Measurements from ENCODE around the gene UPB1.

- no peak for TF ChIP-seq HMGXB4 (CRISPR knock-in tag; IDR thresholded peaks at IDR 0.05)
- no peak for TF ChIP-seq KAT7 (CRISPR knock-in tag; IDR thresholded peaks at IDR 0.05; ENCODE audit: borderline replicate concordance)
- TF ChIP-seq MAX (CRISPR knock-in tag; IDR thresholded peaks at IDR 0.05) = no peak
- TF ChIP-seq TP53 (CRISPR knock-in tag; IDR thresholded peaks at IDR 0.05) = no peak
- TF ChIP-seq ZNF121 (CRISPR knock-in tag; IDR thresholded peaks at IDR 0.05) = no peak
- TF ChIP-seq MXD4 (CRISPR knock-in tag; IDR thresholded peaks at IDR 0.05; ENCODE audit: borderline replicate concordance) = no peak
- TF ChIP-seq ZNF512 (CRISPR knock-in tag; IDR thresholded peaks at IDR 0.05; ENCODE audit: borderline replicate concordance) = no peak
- no peak for TF ChIP-seq ATF1 (CRISPR knock-in tag; IDR thresholded peaks at IDR 0.05)
- TF ChIP-seq CTCF (IDR thresholded peaks at IDR 0.05) = no peak
- TF ChIP-seq GTF2I (CRISPR knock-in tag; conservative IDR thresholded peaks at IDR 0.05) = no peak
- no peak for TF ChIP-seq IRF2 (CRISPR knock-in tag; IDR thresholded peaks at IDR 0.05; ENCODE audit: borderline replicate concordance, low read depth)
- no peak for TF ChIP-seq CREB1 (CRISPR knock-in tag; IDR thresholded peaks at IDR 0.05)
- no peak for TF ChIP-seq ETV6 (CRISPR knock-in tag; IDR thresholded peaks at IDR 0.05)
- TF ChIP-seq CREM (CRISPR knock-in tag; IDR thresholded peaks at IDR 0.05) = no peak
Measured at GRCh38 chr22:24492391-24492790, 2.7 kb upstream of the UPB1 start.

Measured in WTC11 (cell line).